NCI-H345 treated with DMSO at 0.1 percent for 48 hours (cell line): ENCODE results near the gene BPGM.

Experiments
- DNase-seq: peaks from one replicate; lab custom pipeline; 2025; ENCODE audit not compliant: unreplicated experiment; lab: John Stamatoyannopoulos, UW

The BPGM gene

DNA sequence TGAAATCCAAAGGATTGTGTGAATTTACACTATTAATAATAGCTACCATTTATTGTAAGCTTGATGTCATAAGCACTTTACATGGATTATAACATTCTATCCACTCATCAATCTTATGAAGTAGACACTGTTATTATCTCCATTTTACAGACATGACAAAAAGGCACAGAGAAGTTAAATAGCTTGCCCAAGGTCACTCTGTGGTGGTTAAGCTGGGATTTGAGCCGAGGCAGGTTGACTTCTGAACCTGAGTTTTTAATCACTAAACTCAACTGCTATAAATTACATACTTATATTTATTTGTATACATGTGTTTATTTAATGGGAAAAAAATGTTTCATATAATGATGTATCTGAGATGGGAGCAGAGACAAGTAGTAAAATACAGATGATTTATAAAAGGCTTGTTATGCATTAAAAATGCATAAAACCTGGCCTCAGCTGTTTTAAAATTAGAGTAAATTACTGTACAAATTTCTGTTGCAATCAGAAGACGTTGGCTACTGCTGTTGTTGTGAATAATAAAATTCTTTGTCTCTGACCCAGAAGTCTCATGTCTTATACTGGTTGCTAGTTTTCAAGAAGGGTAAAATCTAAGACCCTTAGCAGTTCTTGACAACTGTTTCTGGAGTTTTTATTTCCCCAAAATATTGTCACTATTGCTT is 71.7 kb downstream of the BPGM start:
- no peak for DNase-seq

GRCh38 chr7:134720091-134720935 is 73.7 kb downstream of the BPGM start:
- no peak for DNase-seq

- no peak for DNase-seq
Observed at GRCh38 chr7:134721171-134721570, 74.5 kb downstream of the BPGM start.

GRCh38 chr7:134722786-134723322 is 76.2 kb downstream of the BPGM start:
- DNase-seq: no peak

DNA sequence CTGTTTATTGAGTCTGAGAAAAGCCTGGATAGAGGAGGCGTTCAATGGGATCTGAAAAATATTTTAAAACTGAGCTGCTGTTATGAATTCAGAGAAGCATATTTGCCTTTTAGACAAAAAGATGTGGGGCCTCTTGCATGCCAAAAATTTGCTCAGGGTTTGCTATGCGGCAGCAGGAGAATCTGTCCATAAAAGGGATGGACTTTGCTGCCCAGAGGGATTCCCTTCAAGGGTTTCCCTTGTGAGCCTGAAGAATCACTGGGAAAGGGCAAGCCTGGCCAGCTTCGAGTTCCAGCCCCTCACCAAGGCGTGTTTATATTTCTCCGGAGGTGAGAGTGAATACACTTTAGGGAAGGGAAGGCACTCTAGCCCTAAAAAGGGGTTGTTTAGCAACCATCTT is 77.2 kb downstream of the BPGM start:
- no peak for DNase-seq

- DNase-seq: no peak
Observed at GRCh38 chr7:134724606-134725005, 78.0 kb downstream of the BPGM start.

- no peak for DNase-seq
Observed at GRCh38 chr7:134726581-134726980, 79.9 kb downstream of the BPGM start.

GRCh38 chr7:134727711-134728110 is 81.1 kb downstream of the BPGM start:
- DNase-seq: no peak
